HepG2 (cell line): ENCODE data around the gene CASS4. TPM values are rescaled to one million over a fixed set of nuclear protein-coding genes. Genes with fewer than 3 reads are reported as not detected.
A peak's percentile ranks its signal among the peaks of the same experiment; 100 is the strongest.

ENCODE experiments used
- ATAC-seq: fragments of 200-7000 bp; cut with Tn5 transposase; 3 replicates; pipeline ENCODE4 v1.9.1; 2020; ENCODE audit warnings: mild to moderate bottlenecking, moderate library complexity
- Bru-seq: library from RNA; stranded (reverse); fragments of 400-500 nt; gene quantifications from one replicate; lab custom pipeline; 2021; lab: Mats Ljungman, UMichigan
- BruChase-seq, 2 experiments: library from RNA; stranded (reverse); fragments of 400-500 nt; gene quantifications; one replicate each; lab custom pipeline; 2021; lab: Mats Ljungman, UMichigan
- BruUV-seq: library from RNA; stranded (reverse); fragments of 400-500 nt; replicated peaks from 2 replicates; lab custom pipeline; 2021; lab: Mats Ljungman, UMichigan
- CTCF ChIA-PET: fragments of 300-600 bp; formaldehyde crosslinking; extraction: SDS; loops from one replicate; lab custom pipeline; 2021; ENCODE audit warnings: low total read pairs, inconsistent platforms, low intra/inter-chr PET ratio; lab: Yijun Ruan, JAX
- POLR2A ChIA-PET: fragments of 350-600 bp; sonication (Branson Sonifier 250); formaldehyde crosslinking; loops from one replicate; lab custom pipeline; 2020; ENCODE audit warnings: antibody characterized with exemption, inconsistent platforms; lab: Yijun Ruan, JAX
- DNase-seq: peaks from one replicate; pipeline ENCODE4 v3.0.0-alpha.2; 2015; ENCODE audit warnings: low spot score
- FAIRE-seq: peaks from 3 replicates; lab custom pipeline; 2011; peaks lifted over from hg19 to GRCh38; lab: Jason Lieb, UNC
- H2AFZ ChIP-seq: one replicate; pipeline ENCODE4 v1.6.1; 2011; ENCODE audit warnings: low read length, inconsistent platforms
- H3K27ac ChIP-seq: fragments of 300-600 bp; 3 replicates; pipeline ENCODE4 v1.8.0; 2011; ENCODE audit warnings: mixed run types, mild to moderate bottlenecking, mixed read lengths, low read length, inconsistent platforms; ENCODE audit not compliant: insufficient read depth; ENCODE audit errors: extremely low read length
- H3K27me3 ChIP-seq, 2 experiments: fragments of 200-600 bp in 1 of 2; 2 replicates in 1 of 2; 3 replicates in 1 of 2; pipeline versions ENCODE4 v1.6.0 to v1.8.0; 2011; ENCODE audit warnings: low read length in 2 of 2, mild to moderate bottlenecking in 2 of 2, moderate library complexity in 2 of 2, inconsistent platforms in 1 of 2; ENCODE audit not compliant: insufficient read depth in 2 of 2, control insufficient read depth in 1 of 2
- H3K36me3 ChIP-seq, 2 experiments: fragments of 200-600 bp in 1 of 2; replicated peaks in 1 of 2; 2 replicates in 1 of 2; 3 replicates in 1 of 2; pipeline versions ENCODE4 v1.5.1 to v1.8.0; 2011; ENCODE audit warnings: low read length in 2 of 2, inconsistent platforms in 1 of 2; ENCODE audit not compliant: insufficient read depth in 2 of 2, control insufficient read depth in 1 of 2
- H3K4me1 ChIP-seq: 2 replicates; pipeline ENCODE4 v1.5.1; 2012; ENCODE audit warnings: low read length, inconsistent platforms; ENCODE audit not compliant: insufficient read depth
- H3K4me2 ChIP-seq: 2 replicates; pipeline ENCODE4 v1.6.0; 2011; ENCODE audit warnings: low read depth, low read length, inconsistent platforms
- H3K4me3 ChIP-seq, 3 experiments: fragments of 200-600 bp in 1 of 3; sonication (generic), shearing (Covaris generic) in 1 of 3; replicated peaks in 1 of 3; 2 replicates each; pipeline ENCODE4 v1.5.1; 2011 to 2016; ENCODE audit warnings: low read length in 3 of 3, inconsistent platforms in 2 of 3, low read depth in 2 of 3, mild to moderate bottlenecking in 2 of 3, control low read depth in 1 of 3, mixed read lengths in 1 of 3; ENCODE audit not compliant: insufficient read depth in 1 of 3
- H3K79me2 ChIP-seq: one replicate; pipeline ENCODE4 v1.6.1; 2011; ENCODE audit warnings: low read length, inconsistent platforms; ENCODE audit not compliant: insufficient read depth
- H3K9ac ChIP-seq: 2 replicates; pipeline ENCODE4 v1.6.0; 2011; ENCODE audit warnings: mild to moderate bottlenecking, low read depth, low read length, inconsistent platforms; ENCODE audit not compliant: insufficient read depth
- H3K9me3 ChIP-seq: 2 replicates; pipeline ENCODE4 v1.5.1; 2012; ENCODE audit warnings: mild to moderate bottlenecking, low read length
- H4K20me1 ChIP-seq: 2 replicates; pipeline ENCODE4 v1.6.0; 2011; ENCODE audit warnings: inconsistent platforms, mild to moderate bottlenecking, low read length, moderate library complexity; ENCODE audit not compliant: insufficient read depth
- CBX2 ChIP-seq, 2 experiments: fragments of 200-600 bp in 1 of 2; sonication (generic); formaldehyde crosslinking in 1 of 2; IDR thresholded peaks; 2 replicates each; pipeline versions ENCODE4 v1.7.0 to v1.8.1; 2018 to 2022; ENCODE audit warnings: low read depth in 2 of 2, low read length in 1 of 2, mild to moderate bottlenecking in 1 of 2, missing genetic modification reagents in 1 of 2
- CREBL2 ChIP-seq: sonication (generic); formaldehyde crosslinking; IDR thresholded peaks from 2 replicates; pipeline ENCODE4 v1.8.1; 2023; ENCODE audit warnings: missing genetic modification reagents, mild to moderate bottlenecking, borderline replicate concordance
- DNMT1 ChIP-seq: sonication (generic); formaldehyde crosslinking; IDR thresholded peaks from 2 replicates; pipeline ENCODE4 v1.5.1; 2020; ENCODE audit warnings: mild to moderate bottlenecking, missing genetic modification reagents
- ELF4 ChIP-seq: sonication (generic); formaldehyde crosslinking; IDR thresholded peaks from 2 replicates; pipeline ENCODE4 v1.5.0; 2020; ENCODE audit warnings: missing genetic modification reagents, mild to moderate bottlenecking, moderate library complexity, borderline replicate concordance
- HCFC1 ChIP-seq: fragments of 150-350 bp; IDR thresholded peaks from 2 replicates; pipeline ENCODE4 v1.6.1; 2014; ENCODE audit warnings: low read depth, low read length
- HOXA5 ChIP-seq: sonication (generic); formaldehyde crosslinking; IDR thresholded peaks from 2 replicates; pipeline ENCODE4 v1.4.0; 2020; ENCODE audit warnings: missing genetic modification reagents
- KDM4B ChIP-seq: sonication (generic); formaldehyde crosslinking; IDR thresholded peaks from 2 replicates; pipeline ENCODE4 v1.4.0; 2020; ENCODE audit warnings: missing genetic modification reagents
- MEIS2 ChIP-seq: sonication (generic); formaldehyde crosslinking; IDR thresholded peaks from 2 replicates; pipeline ENCODE4 v1.9.0; 2021; ENCODE audit warnings: mild to moderate bottlenecking, missing genetic modification reagents
- MLLT10 ChIP-seq: sonication (generic); formaldehyde crosslinking; IDR thresholded peaks from 2 replicates; pipeline ENCODE4 v1.4.0; 2020; ENCODE audit warnings: missing genetic modification reagents
- NRL ChIP-seq: sonication (generic); formaldehyde crosslinking; IDR thresholded peaks from 2 replicates; pipeline ENCODE4 v1.5.0; 2020; ENCODE audit warnings: missing genetic modification reagents, mild to moderate bottlenecking, moderate library complexity, borderline replicate concordance
- POLR2A ChIP-seq, 2 experiments: IDR thresholded peaks; 2 replicates each; pipeline ENCODE4 v1.6.1; 2011; ENCODE audit warnings: low read depth in 2 of 2, low read length in 2 of 2, mild to moderate bottlenecking in 1 of 2, moderate library complexity in 1 of 2; ENCODE audit not compliant: insufficient read depth in 1 of 2
- POLR2AphosphoS5 ChIP-seq: IDR thresholded peaks from 2 replicates; pipeline ENCODE4 v1.6.1; 2012; ENCODE audit warnings: low read depth, low read length
- SUZ12 ChIP-seq: fragments of 150-350 bp; IDR thresholded peaks from 2 replicates; pipeline ENCODE4 v1.6.1; 2014; ENCODE audit warnings: low read depth, low read length
- ZNF180 ChIP-seq: sonication (generic); formaldehyde crosslinking; IDR thresholded peaks from 2 replicates; pipeline ENCODE4 v1.4.0; 2020; ENCODE audit warnings: low read depth, missing genetic modification reagents, borderline replicate concordance
- ZNF367 ChIP-seq: sonication (generic); formaldehyde crosslinking; IDR thresholded peaks from 2 replicates; pipeline ENCODE4 v1.4.0; 2020; ENCODE audit warnings: missing genetic modification reagents, borderline replicate concordance
- ZNF383 ChIP-seq: sonication (generic); formaldehyde crosslinking; IDR thresholded peaks from 2 replicates; pipeline ENCODE4 v1.4.0; 2020; ENCODE audit warnings: missing genetic modification reagents, mild to moderate bottlenecking, borderline replicate concordance
- ZNF564 ChIP-seq: sonication (generic); formaldehyde crosslinking; IDR thresholded peaks from 2 replicates; pipeline ENCODE4 v1.8.1; 2023; ENCODE audit warnings: mild to moderate bottlenecking, missing genetic modification reagents
- ZNF691 ChIP-seq: sonication (generic); formaldehyde crosslinking; IDR thresholded peaks from 2 replicates; pipeline ENCODE4 v1.4.0; 2020; ENCODE audit warnings: missing genetic modification reagents, low read depth, mild to moderate bottlenecking, borderline replicate concordance
- ZNF773 ChIP-seq: sonication (generic); formaldehyde crosslinking; IDR thresholded peaks from 2 replicates; pipeline ENCODE4 v1.4.0; 2020; ENCODE audit warnings: missing genetic modification reagents, borderline replicate concordance
- WGBS: methylation state at CpG from one replicate; pipeline ENCODE4 v1.1.6; 2017; ENCODE audit warnings: low lambda C conversion rate; 5-methylcytosine and 5-hydroxymethylcytosine counted together
- in situ Hi-C: cut with HindIII; loops from 2 replicates; pipeline ENCODE4 v1.10.0; 2017; ENCODE audit warnings: low pct_unique_long_range_greater_than_20kb; ENCODE audit not compliant: extremely low pct_ligation_motif_present
- intact Hi-C: fragments of 100-400 bp; cut with micrococcal nuclease; formaldehyde crosslinking; loops from one replicate; pipeline ENCODE4 v1.10.0; 2022; ENCODE audit not compliant: unreplicated experiment
- long read RNA-seq, 2 experiments: library from RNA in 1 of 2; library from polyadenylated mRNA in 1 of 2; stranded (forward) in 1 of 2; unstranded in 1 of 2; transcript quantifications; one replicate each; pipeline ENCODE4 v2.0.0, GENCODE V29; 2019 to 2022
- polyA minus RNA-seq, 3 experiments: library from RNA; depleted of rRNA, polyadenylated mRNA; stranded (reverse); fragments of >200 nt; gene quantifications; 2 replicates each; pipeline ENCODE4 v1.2.3, GENCODE V29; 2011; ENCODE audit warnings: low replicate concordance in 1 of 3
- polyA plus RNA-seq, 8 experiments: library from polyadenylated mRNA; depleted of rRNA in 3 of 8; stranded (reverse) in 7 of 8; unstranded in 1 of 8; fragments of >200 nt; fragmentation: Illumina TruSeq in 4 of 8; extraction: Trizol in 4 of 8; gene quantifications; 2 replicates each; pipeline versions ENCODE4 v1.2.1 to v1.2.3, GENCODE V29; 2011 to 2016; ENCODE audit warnings: low read depth in 4 of 8, missing spikeins in 1 of 8, mixed read lengths in 1 of 8; ENCODE audit not compliant: insufficient read depth in 1 of 8
- total RNA-seq, 5 experiments: library from RNA; depleted of rRNA; stranded (reverse); fragments of >200 nt; fragmentation: Illumina TruSeq; extraction: Trizol; gene quantifications; 2 replicates each; pipeline ENCODE4 v1.2.3, GENCODE V29; 2016; ENCODE audit warnings: low read depth in 1 of 5

CASS4 gene
- total RNA-seq (2016; rRNA removed; fragmentation: Illumina TruSeq; extraction: Trizol) = 0.38 and 0.49 TPM in 2 replicates
- total RNA-seq (2016; cell fraction: cytosol; rRNA removed; fragmentation: Illumina TruSeq; extraction: Trizol; ENCODE audit: low read depth) = 0.09 TPM in 1 of 2 replicates, not detected in the other
- 0.28 and 0.35 TPM in 2 replicates for total RNA-seq (2016; cell fraction: insoluble cytoplasmic fraction; rRNA removed; fragmentation: Illumina TruSeq; extraction: Trizol)
- 0.17 and 0.31 TPM in 2 replicates for total RNA-seq (2016; cell fraction: membrane; rRNA removed; fragmentation: Illumina TruSeq; extraction: Trizol)
- total RNA-seq (2016; cell fraction: nucleus; rRNA removed; fragmentation: Illumina TruSeq; extraction: Trizol) = 0.53 and 0.65 TPM in 2 replicates
- 0.17 and 0.25 TPM in 2 replicates for polyA plus RNA-seq (2011; rRNA removed)
- polyA plus RNA-seq (2011; cell fraction: cytosol; rRNA removed) = 0.10 and 0.17 TPM in 2 replicates
- polyA plus RNA-seq (2011; cell fraction: nucleus; rRNA removed) = 0.35 and 0.50 TPM in 2 replicates
- 0.17 and 0.23 TPM in 2 replicates for polyA plus RNA-seq (2012)
- polyA plus RNA-seq (2016; cell fraction: cytosol; fragmentation: Illumina TruSeq; extraction: Trizol; ENCODE audit: low read depth) = not detected in 2 replicates
- polyA plus RNA-seq (2016; cell fraction: insoluble cytoplasmic fraction; fragmentation: Illumina TruSeq; extraction: Trizol; ENCODE audit: low read depth) = 0.30 and 0.41 TPM in 2 replicates
- polyA plus RNA-seq (2016; cell fraction: membrane; fragmentation: Illumina TruSeq; extraction: Trizol; ENCODE audit: low read depth) = 0.06 and 0.08 TPM in 2 replicates
- 0.21 and 0.48 TPM in 2 replicates for polyA plus RNA-seq (2016; cell fraction: nucleus; fragmentation: Illumina TruSeq; extraction: Trizol; ENCODE audit: insufficient read depth, low read depth)
- polyA minus RNA-seq (2011; rRNA and poly(A)+ RNA removed; ENCODE audit: low replicate concordance) = 0.06 and 0.07 TPM in 2 replicates
- 0.26 TPM in 1 of 2 replicates, not detected in the other for polyA minus RNA-seq (2011; cell fraction: cytosol; rRNA and poly(A)+ RNA removed)
- 0.26 and 0.50 TPM in 2 replicates for polyA minus RNA-seq (2011; cell fraction: nucleus; rRNA and poly(A)+ RNA removed)
- percentile 36 among the genes with signal in this experiment for Bru-seq, nascent RNA
- percentile 29 among the genes with signal in this experiment for BruChase-seq, experiment 1, labeled RNA remaining after a 6-hour chase
- percentile 35 among the genes with signal in this experiment for BruChase-seq, experiment 2, labeled RNA remaining after a 2-hour chase
- long read RNA-seq, experiment 1 = 0 reads
- long read RNA-seq, experiment 2 = 0 reads

GRCh38 chr20:56411759-56412472 is at the start of gene CASS4:
CASS4 (plus strand) TSS chr20:56412260; CDS start chr20:56412459, 199 bp downstream.
- intact Hi-C loops (no loop called here), in situ Hi-C loops (no loop called here)
- H3K36me3 ChIP-seq = peaks cover 5 to 12% of the 10 kb centered on the region in 2 experiments; a peak in 4 of 5 replicates
- CTCF ChIA-PET = no interaction called here
- H3K4me1 ChIP-seq = peaks cover 32% of the 10 kb centered on the region
- ATAC-seq (peak; percentile 90), FAIRE-seq (peak; percentile 79), DNase-seq (peak; percentile 68)
- H2AFZ ChIP-seq = peak within 1 kb of the TSS; percentile 73
- H3K9ac ChIP-seq = peak within 1 kb of the TSS; percentile 45
- POLR2A ChIA-PET = interaction anchor here (1.1 to 5.5 kb wide), 4 partner anchors 10 to 57 kb away, joined by 3 to 50 read pairs (median 9); partner anchors contain the start of genes AURKA, CSTF1 and RTF2
- no TSS peak for BruUV-seq
- no peaks in the 10 kb centered on the region for H4K20me1 ChIP-seq
- WGBS = 3% methylated on average over 10 of the region's 10 CpGs
- H3K4me2 ChIP-seq = peak within 1 kb of the TSS; percentile 88
- peak within 1 kb of the TSS; percentile 37 to 58 (median 55) for H3K4me3 ChIP-seq
- H3K27me3 ChIP-seq = no peaks in the 10 kb centered on the region
- H3K79me2 ChIP-seq = no peaks in the 10 kb centered on the region
- peak within 1 kb of the TSS; percentile 59 for H3K27ac ChIP-seq
- no peaks in the 10 kb centered on the region for H3K9me3 ChIP-seq
- TF ChIP-seq HCFC1 (no peak), CREBL2 (CRISPR knock-in tag) (no peak), ZNF691 (no peak), CBX2 (IDR thresholded peaks at IDR 0.05; ENCODE audit: low read depth, low read length) (no peak), CBX2 (CRISPR knock-in tag; IDR thresholded peaks at IDR 0.05; ENCODE audit: low read depth) (no peak), MLLT10 (no peak), ZNF564 (no peak), POLR2AphosphoS5 (no peak), ZNF180 (CRISPR knock-in tag) (no peak), POLR2A (IDR thresholded peaks at IDR 0.05; ENCODE audit: insufficient read depth in 1 of 2, low read depth in 2 of 2, low read length in 2 of 2) (peak in 1 of 2 experiments; percentile 16; a peak in 1 of 4 replicates), SUZ12 (no peak), ZNF383 (no peak), HOXA5 (CRISPR knock-in tag) (peak; percentile 24; the same call in 1 of the 2 replicates), ELF4 (CRISPR knock-in tag) (no peak), ZNF773 (CRISPR knock-in tag) (no peak; the same call in 1 of the 2 replicates), ZNF367 (CRISPR knock-in tag) (no peak), MEIS2 (no peak), KDM4B (CRISPR knock-in tag) (no peak), DNMT1 (CRISPR knock-in tag) (0 out of 2 replicates have a peak, but pooled peaks have one; percentile 54), NRL (no peak)
